CD4-positive, CD25-positive, alpha-beta regulatory T cell (primary cell): Measurements from ENCODE around the gene MT1X. TPM values are rescaled to one million over a fixed set of nuclear protein-coding genes. Genes with fewer than 3 reads are reported as not detected.
A peak's percentile ranks its signal among the peaks of the same experiment; 100 is the strongest.

ENCODE experiments used
- ATAC-seq, 2 donors: fragments of 150-1000 bp; cut with Tn5 transposase; one replicate each; pipeline ENCODE4 v1.10.0; 2021; ENCODE audit warnings: low read depth in 2 of 2, moderate number of reproducible peaks in 2 of 2, moderate library complexity in 1 of 2
- DNase-seq, 3 donors: peaks; one replicate each; pipeline versions ENCODE4 v3.0.0 to v3.0.0-alpha.2; 2012 to 2022; ENCODE audit warnings: mixed read lengths in 1 of 3
- H3K27ac ChIP-seq: one replicate; pipeline ENCODE4 v1.7.0; 2013; ENCODE audit warnings: mild to moderate bottlenecking, low read length; ENCODE audit not compliant: insufficient read depth, poor library complexity, severe bottlenecking
- H3K27me3 ChIP-seq: one replicate; pipeline ENCODE4 v1.7.0; 2013; ENCODE audit warnings: low read length; ENCODE audit not compliant: control insufficient read depth, insufficient read depth
- H3K36me3 ChIP-seq: one replicate; pipeline ENCODE4 v1.7.0; 2013; ENCODE audit warnings: mild to moderate bottlenecking, low read length, moderate library complexity; ENCODE audit not compliant: control insufficient read depth, insufficient read depth
- H3K4me1 ChIP-seq: 2 replicates; pipeline ENCODE4 v1.7.0; 2013; ENCODE audit warnings: mild to moderate bottlenecking, low read length; ENCODE audit not compliant: insufficient read depth, control insufficient read depth, poor library complexity, severe bottlenecking
- H3K4me3 ChIP-seq: one replicate; pipeline ENCODE4 v1.7.0; 2013; ENCODE audit warnings: low read depth, mild to moderate bottlenecking, low read length, moderate library complexity
- H3K9me3 ChIP-seq, 2 experiments: 1 replicate in 1 of 2; 2 replicates in 1 of 2; pipeline ENCODE4 v1.7.0; 2013; ENCODE audit warnings: low read length in 2 of 2, mild to moderate bottlenecking in 1 of 2, moderate library complexity in 1 of 2; ENCODE audit not compliant: control insufficient read depth in 2 of 2
- H3K27ac Mint-ChIP-seq, 3 donors: one replicate each; pipeline ENCODE4 v1.8.0; 2020 to 2022; ENCODE audit warnings: mild to moderate bottlenecking in 3 of 3, mixed read lengths in 3 of 3, moderate library complexity in 2 of 3
- H3K27me3 Mint-ChIP-seq: one replicate; pipeline ENCODE4 v1.8.0; 2022; ENCODE audit warnings: mild to moderate bottlenecking, mixed read lengths
- H3K36me3 Mint-ChIP-seq: one replicate; pipeline ENCODE4 v1.8.0; 2020; ENCODE audit warnings: mixed read lengths
- H3K4me1 Mint-ChIP-seq, 4 donors: one replicate each; pipeline ENCODE4 v1.8.0; 2020 to 2022; ENCODE audit warnings: mixed read lengths in 4 of 4, mild to moderate bottlenecking in 1 of 4
- H3K4me3 Mint-ChIP-seq, 4 donors: one replicate each; pipeline ENCODE4 v1.8.0; 2020 to 2022; ENCODE audit warnings: mild to moderate bottlenecking in 4 of 4, mixed read lengths in 4 of 4, moderate library complexity in 3 of 4
- H3K9me3 Mint-ChIP-seq, 7 donors: one replicate each; pipeline ENCODE4 v1.8.0; 2020 to 2022; ENCODE audit warnings: mixed read lengths in 7 of 7, mild to moderate bottlenecking in 3 of 7, moderate library complexity in 2 of 7
- polyA plus RNA-seq, 4 donors: library from polyadenylated mRNA; unstranded; fragments of 300-500 nt; fragmentation: Illumina TruSeq; gene quantifications; one replicate each; pipeline ENCODE4 v1.2.3, GENCODE V29; 2021
- total RNA-seq: library from RNA; stranded (reverse); gene quantifications from one replicate; pipeline ENCODE4 v1.2.3, GENCODE V29; 2022

The MT1X gene
- total and polyA plus RNA-seq, 5 donors from 2014 or later = 20.2 to 231 (median 157) TPM

- Histone ChIP-seq H3K27ac (no peak within 1 kb of the TSS), H3K36me3 (no peaks in the 10 kb centered on the region), H3K27me3 (peaks cover 43% of the 10 kb centered on the region), H3K4me3 (no peak within 1 kb of the TSS), H3K4me1 (peaks cover 17% of the 10 kb centered on the region), H3K9me3 (no peaks in the 10 kb centered on the region)
- ATAC-seq = no peak
- no peak for DNase-seq
- peaks cover 0 to 1% (median 0%) of the 10 kb centered on the region in 7 donors for H3K9me3 Mint-ChIP-seq
- H3K4me1 Mint-ChIP-seq = peaks cover 0 to 37% (median 19%) of the 10 kb centered on the region in 4 donors
- H3K27ac Mint-ChIP-seq = no peak within 1 kb of the TSS
- peaks cover 87% of the 10 kb centered on the region for H3K27me3 Mint-ChIP-seq
- no peaks in the 10 kb centered on the region for H3K36me3 Mint-ChIP-seq
- H3K4me3 Mint-ChIP-seq = peak within 1 kb of the TSS in 3 of 4 donors; percentile 8 to 29 (median 10)
These were observed 44.2 kb upstream of the MT1X start, which contains the start of gene MT1A for GRCh38 chr16:56637814-56638750. Gene MT1A, plus strand, starts transcription at chr16:56638666. Its CDS starts 73 bp downstream, at chr16:56638739.

- Histone ChIP-seq H3K4me3 (no peak overlapping the region), H3K36me3 (no peaks in the 10 kb centered on the region), H3K27ac (no peak overlapping the region), H3K4me1 (peaks cover 27% of the 10 kb centered on the region), H3K27me3 (peaks cover 41% of the 10 kb centered on the region), H3K9me3 (no peaks in the 10 kb centered on the region)
- Mint-ChIP-seq H3K4me1 (peaks cover 0 to 35% (median 23%) of the 10 kb centered on the region in 4 donors), H3K4me3 (no peak overlapping the region), H3K9me3 (peaks cover 0 to 1% (median 0%) of the 10 kb centered on the region in 7 donors), H3K27ac (no peak overlapping the region), H3K27me3 (peaks cover 77% of the 10 kb centered on the region), H3K36me3 (no peaks in the 10 kb centered on the region)
- no peak for ATAC-seq
- DNase-seq = no peak
These were observed 43.2 kb upstream of the MT1X start for GRCh38 chr16:56639045-56639444.

GRCh38 chr16:56640076-56640475, 42.2 kb upstream of the MT1X start:
- Mint-ChIP-seq H3K4me1 (peaks cover 0 to 37% (median 18%) of the 10 kb centered on the region in 4 donors), H3K4me3 (no peak overlapping the region), H3K9me3 (no peaks in the 10 kb centered on the region), H3K27me3 (peaks cover 67% of the 10 kb centered on the region), H3K36me3 (no peaks in the 10 kb centered on the region), H3K27ac (no peak overlapping the region)
- Histone ChIP-seq H3K27ac (no peak overlapping the region), H3K4me3 (no peak overlapping the region), H3K4me1 (peaks cover 26% of the 10 kb centered on the region), H3K27me3 (peaks cover 37% of the 10 kb centered on the region), H3K9me3 (no peaks in the 10 kb centered on the region), H3K36me3 (no peaks in the 10 kb centered on the region)
- no peak for ATAC-seq
- no peak for DNase-seq

- H3K27ac ChIP-seq = no peak overlapping the region
- Mint-ChIP-seq H3K27ac (no peak overlapping the region), H3K4me1 (peaks cover 0 to 30% (median 17%) of the 10 kb centered on the region in 4 donors), H3K27me3 (peaks cover 59% of the 10 kb centered on the region), H3K36me3 (no peaks in the 10 kb centered on the region), H3K9me3 (no peaks in the 10 kb centered on the region), H3K4me3 (no peak overlapping the region)
- no peak overlapping the region for H3K4me3 ChIP-seq
- H3K27me3 ChIP-seq = peaks cover 36% of the 10 kb centered on the region
- no peak for DNase-seq
- no peaks in the 10 kb centered on the region for H3K36me3 ChIP-seq
- no peaks in the 10 kb centered on the region for H3K9me3 ChIP-seq
- no peak for ATAC-seq
- H3K4me1 ChIP-seq = peaks cover 17% of the 10 kb centered on the region
These were observed 41.1 kb upstream of the MT1X start for GRCh38 chr16:56641166-56641565.

DNA sequence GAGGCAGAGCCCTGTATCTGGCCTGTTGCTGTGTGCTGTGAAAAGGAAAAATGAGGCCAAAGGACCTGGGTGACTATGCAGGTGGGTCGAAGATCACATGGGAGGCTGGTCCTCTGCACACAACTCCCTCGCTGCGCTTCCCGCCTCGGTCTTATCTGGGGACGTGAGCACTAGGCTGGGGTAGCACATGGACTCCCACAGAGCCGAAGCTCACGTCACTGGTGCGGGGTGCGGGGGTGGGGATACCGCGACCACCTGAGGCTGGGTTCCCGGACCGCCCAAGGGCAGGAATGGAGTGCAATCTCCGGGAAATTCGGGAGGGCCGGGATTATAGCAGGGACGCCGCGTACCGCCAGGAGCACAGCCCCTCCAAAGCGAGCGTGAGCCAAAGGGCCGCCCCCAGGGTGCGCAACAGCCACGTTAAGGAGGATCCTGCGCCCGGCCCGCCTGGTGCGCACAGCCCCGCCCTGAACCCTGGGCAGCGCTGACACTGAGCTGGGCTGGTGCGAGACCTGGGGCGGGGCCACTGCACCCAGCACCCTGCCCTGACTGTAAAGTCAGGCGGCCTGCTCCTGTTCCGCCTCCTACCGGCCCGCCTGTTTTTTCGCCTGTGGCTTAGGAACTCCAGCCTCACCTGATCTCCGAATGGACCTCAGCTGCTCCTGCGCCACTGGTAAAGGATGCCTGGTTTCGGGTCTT, 39.0 kb upstream of the MT1X start:
- Histone ChIP-seq H3K9me3 (no peaks in the 10 kb centered on the region), H3K4me3 (peak overlapping the region; percentile 45), H3K4me1 (peaks cover 17% of the 10 kb centered on the region), H3K36me3 (no peaks in the 10 kb centered on the region), H3K27ac (no peak overlapping the region), H3K27me3 (peaks cover 21% of the 10 kb centered on the region)
- Mint-ChIP-seq H3K36me3 (no peaks in the 10 kb centered on the region), H3K4me1 (peaks cover 0 to 24% (median 9%) of the 10 kb centered on the region in 4 donors), H3K9me3 (no peaks in the 10 kb centered on the region), H3K27ac (peak overlapping the region in 1 of 3 donors; percentile 74), H3K27me3 (peaks cover 55% of the 10 kb centered on the region), H3K4me3 (peak overlapping the region; percentile 17 to 86 (median 62))
- ATAC-seq = peak; percentile 98 to 99
- DNase-seq = peak; percentile 56 to 88 (median 62)

- peak overlapping the region; percentile 45 for H3K4me3 ChIP-seq
- Mint-ChIP-seq H3K4me1 (peaks cover 0 to 24% (median 9%) of the 10 kb centered on the region in 4 donors), H3K36me3 (no peaks in the 10 kb centered on the region), H3K27me3 (peaks cover 56% of the 10 kb centered on the region), H3K9me3 (no peaks in the 10 kb centered on the region), H3K27ac (peak overlapping the region in 2 of 3 donors; percentile 7 to 74), H3K4me3 (peak overlapping the region; percentile 2 to 86 (median 46))
- no peak overlapping the region for H3K27ac ChIP-seq
- ATAC-seq = no peak
- peaks cover 17% of the 10 kb centered on the region for H3K4me1 ChIP-seq
- DNase-seq = no peak
- H3K27me3 ChIP-seq = peaks cover 17% of the 10 kb centered on the region
- no peaks in the 10 kb centered on the region for H3K9me3 ChIP-seq
- H3K36me3 ChIP-seq = no peaks in the 10 kb centered on the region
These were observed 38.4 kb upstream of the MT1X start for GRCh38 chr16:56643833-56644232.

DNA sequence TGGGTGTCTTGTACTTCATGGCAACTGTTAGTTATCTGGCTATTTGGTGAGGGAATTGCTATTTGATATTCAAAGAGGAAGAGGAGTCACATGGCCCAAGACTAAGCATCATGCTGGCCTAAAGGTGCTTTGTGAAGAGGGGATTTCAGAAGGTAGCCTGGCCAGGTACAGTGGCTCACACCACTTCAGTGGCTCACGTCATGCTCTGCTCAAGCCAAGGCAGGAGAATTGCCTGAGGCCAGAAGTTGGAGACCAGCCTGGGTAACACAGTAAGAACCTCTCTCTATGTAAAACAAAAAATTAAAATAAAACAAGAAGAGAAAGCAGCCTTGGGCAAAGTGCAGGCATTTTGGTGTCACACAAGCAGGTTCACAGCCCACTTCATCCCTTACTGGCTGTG, 37.0 kb upstream of the MT1X start:
- ATAC-seq (no peak), DNase-seq (no peak)
- Histone ChIP-seq H3K36me3 (no peaks in the 10 kb centered on the region), H3K4me3 (no peak overlapping the region), H3K4me1 (peaks cover 17% of the 10 kb centered on the region), H3K27me3 (peaks cover 11% of the 10 kb centered on the region), H3K9me3 (no peaks in the 10 kb centered on the region), H3K27ac (no peak overlapping the region)
- Mint-ChIP-seq H3K27ac (no peak overlapping the region), H3K9me3 (no peaks in the 10 kb centered on the region), H3K4me3 (peak overlapping the region in 1 of 4 donors; percentile 55), H3K4me1 (peaks cover 0 to 24% (median 9%) of the 10 kb centered on the region in 4 donors), H3K36me3 (no peaks in the 10 kb centered on the region), H3K27me3 (peaks cover 49% of the 10 kb centered on the region)
